Lower lobe of right lung (tissue), 2 donors: ENCODE data around the gene KBTBD12. TPM values are rescaled to one million over a fixed set of nuclear protein-coding genes. Genes with fewer than 3 reads are reported as not detected.

Experiments
- ATAC-seq, 2 donors: fragments of 200-7000 bp; cut with Tn5 transposase; one replicate each; pipeline ENCODE4 v1.9.1; 2020 to 2022; ENCODE audit warnings: mild to moderate bottlenecking in 2 of 2, moderate library complexity in 2 of 2
- DNase-seq: peaks from one replicate; pipeline ENCODE4 v3.0.0-alpha.2; 2020
- H3K27ac ChIP-seq: fragments of 200-600 bp; one replicate; pipeline ENCODE4 v1.8.0; 2022
- H3K27me3 ChIP-seq: fragments of 200-600 bp; one replicate; pipeline ENCODE4 v1.8.0; 2022; ENCODE audit warnings: low read depth
- H3K36me3 ChIP-seq: fragments of 200-600 bp; one replicate; pipeline ENCODE4 v1.8.0; 2022; ENCODE audit warnings: mild to moderate bottlenecking
- H3K4me1 ChIP-seq: fragments of 200-600 bp; one replicate; pipeline ENCODE4 v1.8.0; 2022
- H3K4me3 ChIP-seq: fragments of 200-600 bp; one replicate; pipeline ENCODE4 v1.8.0; 2022; ENCODE audit warnings: mild to moderate bottlenecking
- H3K9me3 ChIP-seq: fragments of 200-600 bp; one replicate; pipeline ENCODE4 v1.8.0; 2022
- intact Hi-C: fragments of 100-400 bp; cut with DNase I; formaldehyde crosslinking; loops from one replicate; pipeline ENCODE4 v1.11.0; 2022
- total RNA-seq: library from RNA; stranded (reverse); fragmentation: NEBNext Ultra II Directional; extraction: Animal tissue kit (Norgen Biotek cat#: 25700); gene quantifications from one replicate; pipeline ENCODE4 v1.2.1, GENCODE V29; 2021
- TF ChIP-seq, protein P1 (sequence below): fragments of 200-600 bp; IDR thresholded peaks from one replicate; pipeline ENCODE4 v1.8.0; 2022; ENCODE audit warnings: antibody characterized with exemption, mild to moderate bottlenecking
- donor health status: DM: no; HTN: yes; CAD: no; lungs with severe emphysema.

Gene KBTBD12
- total RNA-seq, 1 donor from 2014 or later, result 0.95 TPM

DNA sequence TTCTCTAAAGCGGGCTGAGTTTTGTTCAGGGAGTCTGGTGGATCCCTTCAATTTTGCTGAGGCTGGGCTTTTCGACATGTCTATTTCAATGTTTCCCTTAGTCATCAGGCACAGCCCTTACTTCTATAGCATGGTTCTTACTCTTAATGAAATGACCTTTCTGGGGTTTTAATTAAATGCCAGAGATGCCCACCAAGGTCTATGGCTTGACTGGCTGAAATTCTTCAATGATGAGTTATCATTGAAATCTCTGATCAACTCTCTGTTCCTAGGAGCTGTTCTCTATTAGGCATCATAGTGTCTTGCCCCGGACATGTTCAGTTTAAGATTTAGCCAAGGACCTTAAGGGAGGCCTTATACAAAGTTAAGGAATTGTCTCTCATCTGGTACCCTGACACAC, 33.4 kb upstream of the KBTBD12 start:
- intact Hi-C loops, result no loop called here
- H3K4me1 ChIP-seq, result no peaks in the 10 kb centered on the region
- H3K4me3 ChIP-seq, result no peak overlapping the region
- H3K27me3 ChIP-seq, result no peaks in the 10 kb centered on the region
- ATAC-seq (no peak), DNase-seq (no peak)
- no peaks in the 10 kb centered on the region for H3K36me3 ChIP-seq
- TF ChIP-seq, protein P1, sequence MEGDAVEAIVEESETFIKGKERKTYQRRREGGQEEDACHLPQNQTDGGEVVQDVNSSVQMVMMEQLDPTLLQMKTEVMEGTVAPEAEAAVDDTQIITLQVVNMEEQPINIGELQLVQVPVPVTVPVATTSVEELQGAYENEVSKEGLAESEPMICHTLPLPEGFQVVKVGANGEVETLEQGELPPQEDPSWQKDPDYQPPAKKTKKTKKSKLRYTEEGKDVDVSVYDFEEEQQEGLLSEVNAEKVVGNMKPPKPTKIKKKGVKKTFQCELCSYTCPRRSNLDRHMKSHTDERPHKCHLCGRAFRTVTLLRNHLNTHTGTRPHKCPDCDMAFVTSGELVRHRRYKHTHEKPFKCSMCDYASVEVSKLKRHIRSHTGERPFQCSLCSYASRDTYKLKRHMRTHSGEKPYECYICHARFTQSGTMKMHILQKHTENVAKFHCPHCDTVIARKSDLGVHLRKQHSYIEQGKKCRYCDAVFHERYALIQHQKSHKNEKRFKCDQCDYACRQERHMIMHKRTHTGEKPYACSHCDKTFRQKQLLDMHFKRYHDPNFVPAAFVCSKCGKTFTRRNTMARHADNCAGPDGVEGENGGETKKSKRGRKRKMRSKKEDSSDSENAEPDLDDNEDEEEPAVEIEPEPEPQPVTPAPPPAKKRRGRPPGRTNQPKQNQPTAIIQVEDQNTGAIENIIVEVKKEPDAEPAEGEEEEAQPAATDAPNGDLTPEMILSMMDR, result no peak
- H3K9me3 ChIP-seq, result no peaks in the 10 kb centered on the region
- no peak overlapping the region for H3K27ac ChIP-seq

DNA sequence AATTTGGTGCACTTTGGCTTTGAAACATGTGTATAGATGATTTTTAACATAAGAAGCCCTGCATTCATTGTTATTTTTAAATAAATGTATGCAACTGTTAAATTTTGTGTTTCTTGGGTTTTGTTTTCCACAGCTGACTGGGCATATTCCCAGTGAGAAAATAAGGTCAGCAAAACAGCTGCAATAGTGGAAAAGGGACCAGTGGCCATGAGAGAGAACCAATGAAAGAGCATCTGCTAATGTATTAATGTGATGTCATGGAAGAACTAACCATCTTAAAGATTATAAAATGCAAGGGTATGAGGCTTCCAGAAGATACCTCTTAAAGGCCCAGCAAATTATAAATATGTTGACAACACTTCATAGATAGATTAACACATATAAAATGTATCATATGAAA, 31.0 kb upstream of the KBTBD12 start:
- no peak for DNase-seq
- TF ChIP-seq, protein P1, result no peak
- intact Hi-C loops, result no loop called here

DNA sequence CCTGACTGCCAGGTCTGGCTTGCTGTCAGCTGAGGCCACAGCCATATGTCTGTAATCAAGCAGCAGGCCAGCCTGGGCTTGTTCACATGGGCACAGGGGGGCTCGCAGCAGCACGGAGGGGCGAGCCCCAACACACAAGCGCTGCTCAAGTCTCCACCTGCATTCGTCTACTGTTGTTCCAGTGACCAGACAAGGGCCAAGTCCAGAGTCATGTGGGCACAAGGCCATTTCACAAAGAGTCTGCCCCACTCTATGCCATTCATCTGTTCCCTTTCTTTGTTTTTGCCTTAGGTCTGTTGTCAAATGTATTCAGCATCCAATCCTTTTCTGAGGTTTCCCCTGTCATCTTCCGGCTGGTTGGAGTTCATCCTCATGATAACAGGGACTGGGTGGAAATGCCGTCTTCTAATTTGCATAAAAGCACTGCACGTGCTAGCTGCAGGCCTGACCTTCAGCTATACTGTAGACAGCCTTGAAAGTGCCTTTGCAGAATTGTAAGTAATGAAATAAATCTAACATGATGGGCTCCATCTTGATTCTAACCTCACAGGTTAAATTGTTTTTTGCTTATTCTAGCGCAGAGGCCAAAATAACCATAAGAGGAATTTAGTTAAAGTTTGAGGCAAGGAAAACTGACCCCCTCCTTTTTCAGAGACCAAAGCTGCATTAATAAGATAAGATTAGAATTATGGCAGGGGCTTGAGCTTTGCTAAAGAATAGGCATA, 28.6 kb upstream of the KBTBD12 start:
- H3K4me1 ChIP-seq, result no peaks in the 10 kb centered on the region
- H3K9me3 ChIP-seq, result peaks cover 9% of the 10 kb centered on the region
- no peak overlapping the region for H3K27ac ChIP-seq
- TF ChIP-seq, protein P1, result no peak
- no peak overlapping the region for H3K4me3 ChIP-seq
- H3K27me3 ChIP-seq, result no peaks in the 10 kb centered on the region
- H3K36me3 ChIP-seq, result no peaks in the 10 kb centered on the region
- intact Hi-C loops, result no loop called here
- ATAC-seq (no peak), DNase-seq (no peak)

More for the DNA sequence above, 31.0 kb upstream of the KBTBD12 start:
- Histone ChIP-seq H3K4me1 (no peaks in the 10 kb centered on the region), H3K27ac (no peak overlapping the region), H3K36me3 (no peaks in the 10 kb centered on the region), H3K4me3 (no peak overlapping the region), H3K9me3 (no peaks in the 10 kb centered on the region), H3K27me3 (no peaks in the 10 kb centered on the region)
- no peak for ATAC-seq

DNA sequence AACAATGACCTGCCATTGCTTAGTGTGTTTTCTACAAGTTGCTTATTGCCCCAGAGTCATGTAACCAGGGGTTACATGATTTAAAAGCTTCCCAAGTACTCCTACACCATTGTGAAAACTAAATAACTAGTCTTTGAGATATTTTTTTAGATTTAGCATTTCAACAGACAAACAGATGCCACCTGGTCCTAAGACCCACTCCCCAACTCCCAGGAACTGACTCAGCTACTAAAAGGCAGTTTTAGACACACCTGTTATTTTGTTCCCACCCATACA, 28.1 kb upstream of the KBTBD12 start:
- Histone ChIP-seq H3K4me1 (no peaks in the 10 kb centered on the region), H3K27ac (no peak overlapping the region), H3K27me3 (no peaks in the 10 kb centered on the region), H3K36me3 (no peaks in the 10 kb centered on the region), H3K4me3 (no peak overlapping the region), H3K9me3 (peaks cover 9% of the 10 kb centered on the region)
- TF ChIP-seq, protein P1, result no peak
- intact Hi-C loops, result no loop called here
- no peak for ATAC-seq
- no peak for DNase-seq

DNA sequence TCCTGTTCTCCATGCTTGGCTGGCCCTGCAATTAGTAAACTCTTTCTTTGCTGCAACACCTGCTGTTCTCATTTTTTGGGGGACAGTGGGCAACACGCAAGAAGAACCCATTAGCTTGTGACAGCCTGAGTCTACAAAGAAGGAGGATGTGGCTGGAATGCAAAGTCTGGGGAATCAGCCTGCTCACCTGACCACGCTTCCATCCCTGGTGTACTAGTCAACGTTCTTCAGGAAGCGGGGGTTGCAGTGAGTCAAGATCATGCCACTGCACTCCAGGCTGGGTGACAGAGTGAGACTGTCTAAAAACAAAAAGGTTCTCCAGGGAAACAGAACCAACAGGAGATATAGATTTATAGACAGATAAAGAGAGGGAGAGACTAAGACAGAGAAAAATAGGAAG, 27.7 kb upstream of the KBTBD12 start:
- H3K27me3 ChIP-seq, result no peaks in the 10 kb centered on the region
- peaks cover 9% of the 10 kb centered on the region for H3K9me3 ChIP-seq
- intact Hi-C loops, result no loop called here
- no peak for ATAC-seq
- no peaks in the 10 kb centered on the region for H3K4me1 ChIP-seq
- H3K27ac ChIP-seq, result no peak overlapping the region
- H3K36me3 ChIP-seq, result no peaks in the 10 kb centered on the region
- TF ChIP-seq, protein P1, result no peak
- DNase-seq, result no peak
- no peak overlapping the region for H3K4me3 ChIP-seq
